HL-60/S4 treated with retinoic acid at 250 ng/mL for 4 days and 3 days (cell line): ENCODE measurements around the gene ZNF536.
"Not testable (repeated sequence)": the region's sequence is repeated elsewhere in the genome, so short reads cannot be mapped to it uniquely, and the experiment has no call there.

Experiments
- in situ Hi-C: fragments of 300-500 bp; cut with MboI; formaldehyde crosslinking; loops from 2 replicates; pipeline ENCODE4 v1.7.0; 2022; ENCODE audit warnings: low sequenced_read_pairs

Gene ZNF536

DNA sequence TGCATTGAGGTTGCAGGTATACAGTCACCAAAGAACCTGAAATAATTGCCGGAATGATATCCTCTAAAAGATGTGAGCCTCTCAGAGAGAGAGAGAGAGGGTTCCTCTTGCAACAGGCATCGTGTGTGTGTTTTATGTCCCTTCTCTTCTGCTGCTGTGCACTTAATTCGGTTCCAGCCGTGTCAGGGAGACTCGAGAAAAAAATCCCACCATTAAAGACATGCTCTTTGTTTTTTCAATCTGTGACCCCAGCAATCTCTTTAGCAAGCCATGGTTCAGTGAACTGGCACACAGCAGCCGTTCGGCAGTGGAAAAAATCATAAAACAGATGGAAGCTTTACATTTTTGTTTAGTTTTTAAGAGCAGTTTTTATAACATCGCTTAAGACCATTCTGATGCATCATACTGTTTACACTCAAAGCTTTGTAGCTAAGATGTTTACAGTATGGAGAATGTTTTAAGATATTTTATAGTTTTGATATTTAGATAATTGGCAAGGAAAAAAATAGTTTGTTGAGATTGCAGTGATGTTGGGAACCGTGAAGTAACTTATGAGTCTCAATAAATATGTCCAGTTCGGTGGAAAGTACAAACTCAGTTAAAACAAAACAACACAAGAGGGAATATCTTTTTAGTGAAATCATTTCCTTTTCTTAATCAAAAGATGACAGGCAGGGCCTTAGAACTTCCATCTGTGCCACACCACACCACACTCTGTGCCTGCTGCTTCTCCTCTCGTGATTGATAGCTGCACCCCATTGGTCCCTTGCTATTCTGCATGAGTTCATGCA, 31.2 kb upstream of the ZNF536 start:
- in situ Hi-C loops, result no loop called here

DNA sequence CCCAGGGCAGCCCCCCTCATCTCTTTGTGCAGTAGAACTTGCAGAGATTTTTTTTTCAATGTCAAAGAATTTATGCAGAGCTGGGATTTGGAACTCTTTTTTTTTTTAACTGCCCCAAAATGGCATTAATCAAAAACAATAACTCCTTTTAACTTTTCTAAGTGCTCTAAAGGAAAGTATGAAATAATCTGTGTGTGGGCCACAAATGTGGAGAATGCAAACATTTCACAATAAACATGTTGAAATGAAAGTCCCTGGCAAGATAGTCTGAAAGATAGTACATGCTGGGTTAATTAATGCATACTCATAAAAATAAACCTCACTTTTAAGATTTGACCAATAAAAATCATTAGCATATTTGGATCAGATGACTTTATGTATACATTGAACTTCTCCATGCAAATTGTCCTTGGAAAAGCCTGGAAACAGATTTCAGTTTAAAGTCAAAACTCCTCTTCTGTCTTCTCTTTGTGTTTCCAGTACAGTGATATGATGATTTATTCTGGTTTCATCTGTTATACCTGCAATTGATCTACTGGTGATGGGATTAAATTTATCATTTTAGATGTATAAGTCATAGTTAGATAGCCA, 30.5 kb upstream of the ZNF536 start:
- in situ Hi-C loops, result no loop called here

- in situ Hi-C loops, result no loop called here
Measured at GRCh38 chr19:30342901-30343300, 29.3 kb upstream of the ZNF536 start.

DNA sequence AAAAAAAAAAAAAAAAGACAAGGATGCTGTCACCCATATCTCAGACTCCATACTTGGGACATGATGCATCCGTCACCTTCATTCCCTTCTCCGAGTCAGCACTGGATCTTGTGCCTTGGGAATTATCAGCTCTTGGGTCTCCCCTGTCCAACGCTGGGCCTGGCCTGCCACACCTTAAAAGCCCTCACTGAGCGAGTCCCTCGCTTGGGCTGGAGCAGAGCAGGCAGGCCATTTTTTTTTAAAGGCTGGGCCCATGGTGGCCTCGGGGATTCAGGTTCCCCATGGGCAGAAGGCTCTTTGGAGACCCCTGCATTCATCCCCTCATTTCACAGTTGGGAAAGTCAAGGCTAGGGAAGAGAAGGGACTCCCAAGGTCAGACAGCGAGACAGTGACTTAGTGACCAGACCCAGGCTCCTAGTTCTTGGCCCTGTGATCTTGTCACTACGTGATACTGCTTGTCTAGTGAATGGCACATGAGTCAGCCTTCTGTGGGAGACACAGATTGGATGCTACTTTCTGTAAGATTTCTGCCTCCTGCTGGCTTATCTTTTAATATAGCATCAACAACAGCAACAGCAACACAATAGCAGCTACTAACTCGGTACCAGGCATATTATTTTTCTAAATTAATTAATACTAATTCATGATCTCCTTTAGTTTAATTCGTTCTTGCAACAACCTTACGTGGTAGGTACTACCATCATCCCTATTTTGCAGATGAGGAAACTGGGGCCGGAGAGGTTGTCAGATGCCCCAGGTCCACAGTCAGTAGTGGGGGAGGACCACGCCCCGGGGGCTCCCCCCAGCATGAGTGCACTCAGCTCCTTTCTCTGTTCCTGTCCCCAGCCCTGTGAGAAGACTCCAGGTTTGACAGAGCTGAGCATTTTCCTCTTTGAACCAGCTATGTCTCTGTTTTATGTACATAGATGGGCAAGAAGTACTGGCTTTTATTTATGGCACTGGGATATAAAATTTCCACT, 27.4 kb upstream of the ZNF536 start:
- in situ Hi-C loops, result no loop called here

GRCh38 chr19:30345686-30346085, 26.5 kb upstream of the ZNF536 start:
- in situ Hi-C loops, result no loop called here

- in situ Hi-C loops, result not testable (repeated sequence)
Measured at GRCh38 chr19:30346468-30346867, 25.7 kb upstream of the ZNF536 start.

GRCh38 chr19:30349131-30349730, 23.0 kb upstream of the ZNF536 start:
- in situ Hi-C loops, result no loop called here

DNA sequence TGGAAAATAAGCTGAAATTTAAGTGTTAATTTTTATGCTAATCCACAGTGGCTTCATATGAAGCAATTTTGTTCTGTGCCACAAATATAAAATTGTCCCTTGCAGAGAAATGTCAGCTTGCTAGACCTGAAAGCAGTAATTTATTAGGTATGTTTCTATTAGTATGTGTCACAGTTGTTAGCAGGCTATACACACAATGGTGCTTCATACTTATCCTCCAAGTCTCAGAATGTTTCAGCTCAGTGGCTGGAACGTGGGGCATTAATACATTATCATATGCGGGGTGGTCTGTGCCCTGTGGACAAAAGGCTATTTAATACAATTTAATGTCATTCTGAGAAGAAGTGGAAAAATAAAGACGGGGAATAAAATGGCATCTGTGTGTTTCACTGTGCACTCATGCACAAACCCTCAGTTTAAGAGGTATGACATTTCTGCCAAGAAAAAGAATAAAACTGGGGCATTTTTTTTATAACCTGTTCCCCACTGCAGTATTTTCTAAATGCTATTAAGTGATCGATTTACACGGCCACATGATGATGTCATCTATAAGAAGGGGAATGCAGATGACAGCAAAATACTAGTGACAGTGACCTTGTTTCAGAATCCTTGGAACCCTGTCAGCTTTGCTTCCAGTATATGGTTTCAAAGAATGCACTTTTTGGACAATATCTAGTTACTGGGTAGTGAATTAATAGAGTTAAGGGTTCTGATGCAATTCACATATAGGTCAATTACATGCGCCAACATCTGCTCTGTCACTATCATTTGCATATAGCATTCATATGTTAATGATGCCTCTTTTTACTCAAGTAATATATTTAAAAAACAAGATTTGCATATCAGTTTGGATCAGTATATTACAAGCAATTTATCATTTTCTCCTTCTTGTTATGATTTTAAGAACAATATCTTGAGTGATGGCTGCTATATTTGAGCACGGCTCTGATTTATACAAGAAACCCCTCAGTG, 21.2 kb upstream of the ZNF536 start:
- in situ Hi-C loops, result no loop called here

GRCh38 chr19:30351774-30352173, 20.4 kb upstream of the ZNF536 start:
- in situ Hi-C loops, result no loop called here

DNA sequence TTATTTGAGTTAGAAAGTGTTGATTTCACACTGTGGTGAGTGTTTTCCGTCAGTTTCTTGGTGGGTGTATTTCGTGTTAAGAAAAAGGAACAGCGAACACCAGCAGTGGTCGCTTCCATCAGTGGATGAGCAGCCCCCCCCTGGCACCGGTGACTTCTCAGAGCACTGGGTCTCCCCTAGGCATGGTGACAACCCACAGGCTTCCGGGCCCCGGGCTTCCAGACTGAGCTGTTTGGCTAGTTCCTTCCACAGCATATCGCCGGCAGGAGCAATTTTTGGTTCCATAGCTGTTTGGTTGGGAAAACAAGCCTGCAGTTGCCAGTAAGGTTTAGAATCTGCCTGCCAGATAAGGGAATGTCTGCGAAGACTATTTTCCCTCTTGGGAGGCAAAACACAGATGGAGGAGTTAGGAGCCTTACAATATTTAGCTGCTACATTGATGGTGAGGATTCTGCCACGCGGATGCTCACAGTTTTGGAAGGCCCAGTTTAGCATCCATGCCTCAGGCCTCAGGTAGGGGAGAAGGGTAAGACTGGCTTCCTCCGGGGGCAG, 18.7 kb upstream of the ZNF536 start:
- in situ Hi-C loops, result no loop called here

GRCh38 chr19:30355586-30355985, 16.6 kb upstream of the ZNF536 start:
- in situ Hi-C loops, result no loop called here

DNA sequence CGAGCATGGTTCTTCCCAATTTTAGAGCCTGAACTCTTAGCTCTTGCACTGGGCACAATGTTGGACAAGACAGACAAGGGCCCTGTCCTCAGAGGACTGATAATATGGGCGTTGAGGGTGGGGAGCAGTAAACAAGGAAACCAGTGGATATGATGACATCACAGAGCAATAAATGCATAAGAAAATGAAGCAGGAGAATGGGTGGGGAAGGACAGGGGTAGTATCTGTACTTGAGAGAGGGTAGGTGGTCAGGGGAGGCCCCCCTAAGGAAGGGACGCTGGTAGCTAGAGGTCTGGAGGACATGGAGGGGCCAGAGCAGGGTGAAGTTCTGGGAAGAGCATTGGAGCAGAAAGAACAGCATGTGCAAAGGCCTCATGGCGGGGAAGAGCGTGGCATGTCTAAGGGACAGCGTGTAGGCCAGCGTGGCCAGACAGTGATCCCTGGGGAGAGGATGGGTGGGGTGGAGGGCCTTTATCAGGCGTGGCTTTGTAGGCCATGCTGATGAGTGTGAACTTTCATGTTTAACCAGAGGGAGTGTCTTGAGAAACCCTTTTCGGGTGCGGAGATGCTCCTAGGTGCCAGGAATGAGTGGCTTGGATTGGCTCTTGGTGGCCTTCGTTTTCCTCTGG, 15.1 kb upstream of the ZNF536 start:
- in situ Hi-C loops, result no loop called here

- in situ Hi-C loops, result no loop called here
Measured at GRCh38 chr19:30357580-30357954, 14.6 kb upstream of the ZNF536 start.

GRCh38 chr19:30358319-30358718, 13.9 kb upstream of the ZNF536 start:
- in situ Hi-C loops, result no loop called here

DNA sequence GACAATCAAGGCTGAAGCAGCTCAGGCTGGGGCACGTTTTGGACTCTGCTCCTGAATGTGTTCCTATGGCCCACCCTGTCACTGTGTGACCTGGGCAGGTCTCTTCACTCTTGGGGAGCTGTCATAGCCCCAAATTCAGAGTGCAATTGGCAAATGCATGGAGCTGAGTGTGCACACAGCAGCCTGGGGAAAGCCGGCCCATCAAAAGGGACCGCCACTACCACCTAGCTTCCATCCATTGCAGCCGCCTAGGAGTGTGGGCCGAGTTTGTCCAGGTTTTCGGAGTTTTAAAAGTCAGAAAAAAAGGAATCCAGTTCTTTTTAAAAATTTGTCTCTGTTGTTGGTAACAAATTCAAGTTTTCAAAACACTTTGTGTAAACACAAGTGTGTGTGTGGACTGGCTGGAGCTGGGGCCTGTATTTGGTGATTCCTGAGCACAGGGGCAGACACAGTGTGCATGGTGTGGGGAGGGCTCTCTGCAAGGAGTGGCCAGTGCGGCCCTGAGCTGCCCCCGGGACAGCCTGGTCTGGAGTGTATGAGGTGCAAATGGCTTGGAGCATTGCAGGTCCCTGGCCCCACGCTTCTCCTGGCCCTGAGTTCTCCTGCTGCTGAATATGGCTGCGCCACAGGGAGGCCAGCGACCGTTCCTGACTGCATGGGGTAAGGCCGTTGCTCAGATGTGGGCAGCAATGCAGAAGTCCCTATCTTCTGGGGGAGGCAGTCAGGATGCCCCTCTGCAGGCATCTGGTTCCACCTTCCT, 13.2 kb upstream of the ZNF536 start:
- in situ Hi-C loops, result no loop called here

DNA sequence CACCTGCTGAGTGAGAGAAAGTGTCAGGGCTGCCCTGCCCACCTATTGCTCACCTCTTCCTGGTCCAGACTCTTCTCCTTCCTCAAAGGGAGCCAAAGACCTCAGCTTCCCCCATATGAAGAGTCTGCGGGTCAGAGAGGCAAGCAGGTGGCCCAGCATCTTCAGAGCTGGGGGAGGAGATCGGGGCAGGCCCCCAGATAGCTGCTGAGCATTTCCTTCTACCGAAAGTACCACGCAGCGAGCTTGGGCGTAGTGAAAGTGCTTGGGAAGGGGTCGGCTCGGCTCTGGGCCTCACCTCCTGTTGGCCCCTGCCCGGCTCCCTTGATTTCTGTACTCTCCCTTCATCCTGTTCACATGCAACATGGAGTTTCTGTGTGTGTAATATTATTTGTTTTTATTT, 12.2 kb upstream of the ZNF536 start:
- in situ Hi-C loops, result no loop called here

GRCh38 chr19:30360376-30361106, 11.6 kb upstream of the ZNF536 start:
- in situ Hi-C loops, result no loop called here

GRCh38 chr19:30361107-30361447, 11.1 kb upstream of the ZNF536 start:
- in situ Hi-C loops, result no loop called here
